ENCODE results near the gene LRFN3. TPM values are rescaled to one million over a fixed set of nuclear protein-coding genes. Genes with fewer than 3 reads are reported as not detected.
A peak's percentile ranks its signal among the peaks of the same experiment; 100 is the strongest.
"Not testable (repeated sequence)": the region's sequence is repeated elsewhere in the genome, so short reads cannot be mapped to it uniquely, and the experiment has no call there.

The LRFN3 gene, protein sequence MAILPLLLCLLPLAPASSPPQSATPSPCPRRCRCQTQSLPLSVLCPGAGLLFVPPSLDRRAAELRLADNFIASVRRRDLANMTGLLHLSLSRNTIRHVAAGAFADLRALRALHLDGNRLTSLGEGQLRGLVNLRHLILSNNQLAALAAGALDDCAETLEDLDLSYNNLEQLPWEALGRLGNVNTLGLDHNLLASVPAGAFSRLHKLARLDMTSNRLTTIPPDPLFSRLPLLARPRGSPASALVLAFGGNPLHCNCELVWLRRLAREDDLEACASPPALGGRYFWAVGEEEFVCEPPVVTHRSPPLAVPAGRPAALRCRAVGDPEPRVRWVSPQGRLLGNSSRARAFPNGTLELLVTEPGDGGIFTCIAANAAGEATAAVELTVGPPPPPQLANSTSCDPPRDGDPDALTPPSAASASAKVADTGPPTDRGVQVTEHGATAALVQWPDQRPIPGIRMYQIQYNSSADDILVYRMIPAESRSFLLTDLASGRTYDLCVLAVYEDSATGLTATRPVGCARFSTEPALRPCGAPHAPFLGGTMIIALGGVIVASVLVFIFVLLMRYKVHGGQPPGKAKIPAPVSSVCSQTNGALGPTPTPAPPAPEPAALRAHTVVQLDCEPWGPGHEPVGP
- total RNA-seq = 11.6 and 13.6 TPM in 2 replicates

DNA sequence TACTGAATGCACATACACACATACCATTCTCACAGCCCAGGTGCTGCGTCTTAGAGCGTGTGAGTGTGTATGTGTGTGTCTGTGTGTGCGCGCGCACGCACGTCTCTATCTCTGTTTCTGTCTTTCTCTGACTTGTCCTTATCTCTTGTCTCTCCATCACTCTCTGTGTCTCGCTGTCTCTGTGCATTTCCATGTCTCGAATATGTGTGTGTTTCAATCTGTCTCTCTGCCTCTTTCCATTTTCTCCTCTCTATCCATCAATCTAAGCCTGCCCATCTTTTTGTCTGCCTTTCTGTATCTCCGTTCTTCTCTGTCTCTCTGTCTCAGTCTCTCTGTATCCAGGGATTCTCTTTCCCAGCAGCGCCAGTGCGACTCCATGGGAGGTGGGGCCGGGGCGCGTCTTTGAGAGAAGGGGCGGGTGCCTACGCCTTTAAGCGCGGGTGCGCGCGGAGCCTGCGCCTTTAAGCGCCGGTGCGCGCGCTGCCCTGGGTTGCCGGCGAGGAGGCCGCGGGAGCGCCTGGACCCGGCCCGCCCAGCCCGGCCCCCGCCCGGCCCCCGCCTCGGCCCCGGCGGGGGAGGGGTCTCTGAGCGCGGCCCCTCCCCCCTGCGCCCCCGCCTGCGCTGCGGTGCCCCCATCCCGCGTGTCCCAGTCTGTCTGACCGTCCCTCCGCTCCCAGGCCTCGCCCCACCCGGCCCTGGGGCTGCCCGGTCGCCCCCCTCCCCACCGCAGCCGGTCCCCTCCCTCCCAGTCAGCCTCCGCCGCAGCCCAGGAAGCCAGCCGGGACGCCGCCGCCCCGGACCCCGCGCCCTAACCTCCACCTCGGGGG, at the start of gene LRFN3:
Gene LRFN3, plus strand, starts transcription at position 464 of the 827 bp plus-strand sequence. CDS start 3,052 bp downstream, outside the sequence.
- Mint-ChIP-seq H3K36me3 (ENCODE audit: low read depth) (peaks cover 4% of the 10 kb centered on the region), H3K27ac (peak within 1 kb of the TSS; percentile 24), H3K27me3 (ENCODE audit: insufficient read depth) (no peaks in the 10 kb centered on the region), H3K4me3 (peak within 1 kb of the TSS; percentile 88), H3K4me1 (ENCODE audit: low read depth) (peaks cover 33% of the 10 kb centered on the region), H3K9me3 (no peaks in the 10 kb centered on the region)
- peak; percentile 60 for DNase-seq (ENCODE audit: low spot score)
- intact Hi-C loops (cut with micrococcal nuclease) = loop anchor here (1.0 kb wide), 1 partner anchor 57 kb away; no protein-coding TSS in a partner anchor

- H3K36me3 Mint-ChIP-seq (ENCODE audit: low read depth) = peaks cover 40% of the 10 kb centered on the region
- H3K27me3 Mint-ChIP-seq (ENCODE audit: insufficient read depth) = no peaks in the 10 kb centered on the region
- peaks cover 20% of the 10 kb centered on the region for H3K4me1 Mint-ChIP-seq (ENCODE audit: low read depth)
- H3K9me3 Mint-ChIP-seq = no peaks in the 10 kb centered on the region
- H3K27ac Mint-ChIP-seq = no peak overlapping the region
- DNase-seq (ENCODE audit: low spot score) = no peak
- intact Hi-C loops (cut with micrococcal nuclease) = no loop called here
- H3K4me3 Mint-ChIP-seq = no peak overlapping the region
Measured at GRCh38 chr19:35887197-35887596, 49.0 kb upstream of the LRFN3 start.

- peaks cover 50% of the 10 kb centered on the region for H3K36me3 Mint-ChIP-seq (ENCODE audit: low read depth)
- H3K4me1 Mint-ChIP-seq (ENCODE audit: low read depth) = peaks cover 15% of the 10 kb centered on the region
- H3K4me3 Mint-ChIP-seq = no peak overlapping the region
- H3K27me3 Mint-ChIP-seq (ENCODE audit: insufficient read depth) = no peaks in the 10 kb centered on the region
- intact Hi-C loops (cut with micrococcal nuclease) = no loop called here
- no peaks in the 10 kb centered on the region for H3K9me3 Mint-ChIP-seq
- no peak overlapping the region for H3K27ac Mint-ChIP-seq
- no peak for DNase-seq (ENCODE audit: low spot score)
Measured at GRCh38 chr19:35888398-35888797, 47.8 kb upstream of the LRFN3 start.

DNA sequence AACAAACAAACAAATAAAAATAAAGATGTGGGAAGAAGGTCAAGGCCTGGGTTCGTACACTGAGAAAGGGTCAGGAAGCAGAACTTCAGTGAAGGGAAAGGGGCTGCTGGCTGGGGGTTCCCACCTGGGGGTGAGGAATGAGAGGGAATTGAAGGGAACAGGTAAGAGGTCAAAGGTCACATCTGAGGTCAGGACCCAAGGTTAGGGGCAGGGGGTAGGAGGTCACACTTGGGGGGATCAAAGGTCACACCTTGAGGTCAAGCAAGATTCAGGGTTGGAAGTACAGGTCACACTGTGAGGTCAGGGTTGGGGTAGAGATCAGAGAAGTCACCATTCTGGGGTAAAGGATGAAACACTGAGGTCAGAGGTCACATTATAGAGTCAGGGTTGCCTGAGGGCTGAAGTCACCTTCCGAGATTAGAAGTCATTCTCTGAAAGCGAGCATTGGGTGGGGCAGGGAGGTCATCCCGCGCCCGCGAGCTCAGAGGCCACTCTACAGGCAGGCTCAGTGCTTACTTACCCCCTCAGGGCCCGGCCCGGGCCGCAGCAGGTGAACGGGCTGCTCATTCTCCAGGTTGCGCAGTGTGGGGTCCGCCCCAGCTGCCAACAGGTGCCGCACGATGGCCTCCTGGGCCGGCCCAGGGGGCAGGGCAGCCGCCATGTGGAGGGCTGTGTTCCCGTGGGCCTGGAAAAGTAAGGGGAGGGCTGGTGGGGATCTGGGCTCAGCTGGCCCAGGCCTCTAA, 46.6 kb upstream of the LRFN3 start:
- intact Hi-C loops (cut with micrococcal nuclease) = no loop called here
- Mint-ChIP-seq H3K4me1 (ENCODE audit: low read depth) (peaks cover 15% of the 10 kb centered on the region), H3K4me3 (no peak overlapping the region), H3K27me3 (ENCODE audit: insufficient read depth) (no peaks in the 10 kb centered on the region), H3K36me3 (ENCODE audit: low read depth) (peaks cover 54% of the 10 kb centered on the region), H3K27ac (peak overlapping the region; percentile 44), H3K9me3 (no peaks in the 10 kb centered on the region)
- DNase-seq (ENCODE audit: low spot score) = no peak

- DNase-seq (ENCODE audit: low spot score) = no peak
- Mint-ChIP-seq H3K9me3 (no peaks in the 10 kb centered on the region), H3K4me3 (no peak overlapping the region), H3K27me3 (ENCODE audit: insufficient read depth) (no peaks in the 10 kb centered on the region), H3K36me3 (ENCODE audit: low read depth) (peaks cover 56% of the 10 kb centered on the region), H3K4me1 (ENCODE audit: low read depth) (peaks cover 15% of the 10 kb centered on the region), H3K27ac (no peak overlapping the region)
- intact Hi-C loops (cut with micrococcal nuclease) = no loop called here
Measured at GRCh38 chr19:35890113-35890650, 46.0 kb upstream of the LRFN3 start.

DNA sequence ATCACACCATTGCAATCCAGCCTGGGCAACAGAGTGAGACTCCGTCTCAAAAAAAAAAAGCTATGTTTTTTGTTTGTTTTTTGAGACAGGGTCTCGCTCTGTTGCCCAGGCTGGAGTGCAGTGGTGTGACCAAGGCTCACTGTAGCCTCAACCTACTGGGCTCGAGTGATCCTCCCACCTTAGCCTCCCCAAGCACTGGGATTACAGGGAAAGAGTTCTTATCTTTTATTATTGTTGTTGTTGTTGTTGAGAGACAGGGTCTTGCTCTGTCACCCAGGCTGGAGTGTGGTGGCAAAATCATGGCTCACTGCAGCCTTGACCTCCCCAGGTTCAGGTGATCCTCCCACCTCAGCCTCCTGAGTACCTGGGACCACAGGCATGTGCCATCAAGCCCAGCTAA, 44.4 kb upstream of the LRFN3 start:
- H3K27ac Mint-ChIP-seq; H3K9me3 Mint-ChIP-seq; H3K27me3 Mint-ChIP-seq (ENCODE audit: insufficient read depth); intact Hi-C loops (cut with micrococcal nuclease); H3K4me3 Mint-ChIP-seq; DNase-seq (ENCODE audit: low spot score): not testable (repeated sequence)
- Mint-ChIP-seq H3K36me3 (ENCODE audit: low read depth) (peaks cover 58% of the 10 kb centered on the region), H3K4me1 (ENCODE audit: low read depth) (peaks cover 22% of the 10 kb centered on the region)

DNA sequence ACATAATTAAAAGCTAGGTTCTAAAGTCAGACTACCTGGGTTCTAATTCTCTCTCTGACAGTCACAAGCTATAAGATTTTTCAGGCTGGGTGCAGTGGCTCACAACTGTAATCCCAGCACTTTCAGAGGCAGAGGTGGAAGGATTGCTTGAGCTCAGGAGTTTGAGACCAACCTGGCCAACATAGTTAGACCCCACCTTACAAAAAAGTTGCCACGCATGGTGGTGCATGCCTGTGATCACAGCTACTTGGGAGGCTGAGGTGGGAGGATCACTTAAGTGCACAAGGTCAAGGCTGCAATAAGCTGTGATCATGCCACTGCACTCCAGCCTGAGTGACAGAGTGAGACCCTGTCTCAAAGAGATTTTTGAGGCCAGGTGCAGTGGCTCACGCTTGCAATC, 41.8 kb upstream of the LRFN3 start:
- DNase-seq (ENCODE audit: low spot score) = no peak
- peaks cover 59% of the 10 kb centered on the region for H3K36me3 Mint-ChIP-seq (ENCODE audit: low read depth)
- intact Hi-C loops (cut with micrococcal nuclease) = no loop called here

GRCh38 chr19:35895911-35896642, 40.1 kb upstream of the LRFN3 start:
- H3K4me1 Mint-ChIP-seq (ENCODE audit: low read depth) = peaks cover 13% of the 10 kb centered on the region
- intact Hi-C loops (cut with micrococcal nuclease) = no loop called here
- H3K9me3 Mint-ChIP-seq = no peaks in the 10 kb centered on the region
- DNase-seq (ENCODE audit: low spot score) = no peak
- H3K36me3 Mint-ChIP-seq (ENCODE audit: low read depth) = peaks cover 46% of the 10 kb centered on the region
- peak overlapping the region; percentile 77 for H3K4me3 Mint-ChIP-seq
- peak overlapping the region; percentile 44 for H3K27ac Mint-ChIP-seq
- H3K27me3 Mint-ChIP-seq (ENCODE audit: insufficient read depth) = no peaks in the 10 kb centered on the region

More for the DNA sequence above, 41.8 kb upstream of the LRFN3 start:
- H3K9me3 Mint-ChIP-seq = no peaks in the 10 kb centered on the region
- peaks cover 20% of the 10 kb centered on the region for H3K4me1 Mint-ChIP-seq (ENCODE audit: low read depth)
- H3K4me3 Mint-ChIP-seq = peak overlapping the region; percentile 26
- H3K27ac Mint-ChIP-seq = no peak overlapping the region
- H3K27me3 Mint-ChIP-seq (ENCODE audit: insufficient read depth) = no peaks in the 10 kb centered on the region

DNA sequence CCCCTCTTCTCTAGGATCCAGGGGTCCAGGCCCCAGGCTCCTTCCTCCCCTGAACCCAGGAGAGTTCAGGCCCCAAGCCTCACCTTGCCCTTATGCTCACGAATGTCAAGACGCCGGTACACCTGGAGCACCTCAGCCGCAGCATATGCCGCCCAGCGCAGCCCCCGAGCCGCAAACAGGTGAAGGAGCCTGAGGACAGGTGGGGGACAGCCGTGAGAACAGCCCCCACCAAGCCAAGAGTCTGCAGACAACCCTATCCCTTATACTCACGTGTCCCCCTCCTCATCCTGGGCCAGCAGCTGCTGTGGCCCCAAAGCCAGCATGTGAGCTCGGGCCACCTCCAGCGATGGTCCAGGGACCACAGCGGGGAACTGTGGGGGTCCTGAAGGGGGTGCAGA, 39.5 kb upstream of the LRFN3 start:
- H3K36me3 Mint-ChIP-seq (ENCODE audit: low read depth) = peaks cover 45% of the 10 kb centered on the region
- H3K9me3 Mint-ChIP-seq = no peaks in the 10 kb centered on the region
- peaks cover 13% of the 10 kb centered on the region for H3K4me1 Mint-ChIP-seq (ENCODE audit: low read depth)
- no peak for DNase-seq (ENCODE audit: low spot score)
- intact Hi-C loops (cut with micrococcal nuclease) = no loop called here
- H3K27me3 Mint-ChIP-seq (ENCODE audit: insufficient read depth) = no peaks in the 10 kb centered on the region
- peak overlapping the region; percentile 51 for H3K4me3 Mint-ChIP-seq
- no peak overlapping the region for H3K27ac Mint-ChIP-seq

DNA sequence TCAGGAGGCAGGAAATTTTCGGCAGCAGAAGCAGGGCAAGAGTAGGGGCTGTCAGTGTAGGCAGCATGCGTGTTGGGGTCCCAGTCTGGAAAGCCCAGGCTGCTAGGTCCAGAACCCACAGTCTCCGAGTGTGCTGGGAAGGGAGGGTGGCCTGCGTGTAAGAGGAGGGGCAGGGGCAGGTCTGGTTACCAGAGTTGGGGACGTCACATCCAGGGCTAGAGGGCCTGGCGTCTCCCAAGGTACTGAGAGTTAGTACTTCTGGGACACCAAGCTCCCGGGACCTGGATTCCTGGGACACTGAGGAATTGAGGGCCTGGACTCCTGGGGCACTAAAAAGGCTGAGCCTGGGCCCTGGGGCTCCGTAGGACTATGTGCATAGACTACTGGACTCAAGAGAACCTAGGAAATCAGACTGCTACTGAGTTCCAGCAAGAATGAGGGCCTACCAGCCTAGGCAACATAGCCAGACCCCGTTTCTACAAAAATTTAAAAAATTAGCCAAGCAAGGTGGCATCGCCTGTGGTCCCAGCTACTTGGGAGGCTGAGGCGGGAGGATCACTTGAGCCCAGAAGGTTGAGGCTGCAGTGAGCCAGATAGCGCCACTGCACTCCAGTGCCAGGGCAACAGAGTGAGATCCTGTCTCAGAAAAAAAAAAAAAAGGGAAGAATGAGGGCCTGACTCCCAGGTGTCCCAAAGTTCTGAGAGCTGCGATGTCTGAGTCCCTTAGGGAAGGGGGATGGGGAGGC, 38.3 kb upstream of the LRFN3 start:
- DNase-seq (ENCODE audit: low spot score) = no peak
- Mint-ChIP-seq H3K27ac (peak overlapping the region; percentile 80), H3K4me3 (peak overlapping the region; percentile 97), H3K27me3 (ENCODE audit: insufficient read depth) (no peaks in the 10 kb centered on the region), H3K4me1 (ENCODE audit: low read depth) (peaks cover 25% of the 10 kb centered on the region), H3K36me3 (ENCODE audit: low read depth) (peaks cover 41% of the 10 kb centered on the region), H3K9me3 (no peaks in the 10 kb centered on the region)
- intact Hi-C loops (cut with micrococcal nuclease) = loop anchor here (2.0 kb wide), 1 partner anchor 17 kb away; no protein-coding TSS in a partner anchor

- Mint-ChIP-seq H3K27ac (peak overlapping the region; percentile 98), H3K9me3 (no peaks in the 10 kb centered on the region), H3K4me3 (peak overlapping the region; percentile 97), H3K27me3 (ENCODE audit: insufficient read depth) (no peaks in the 10 kb centered on the region), H3K4me1 (ENCODE audit: low read depth) (peaks cover 31% of the 10 kb centered on the region), H3K36me3 (ENCODE audit: low read depth) (peaks cover 35% of the 10 kb centered on the region)
- intact Hi-C loops (cut with micrococcal nuclease) = loop anchor here (2.0 kb wide), 1 partner anchor 16 kb away; no protein-coding TSS in a partner anchor
- no peak for DNase-seq (ENCODE audit: low spot score)
Measured at GRCh38 chr19:35898499-35898809, 37.7 kb upstream of the LRFN3 start.
